Loucy (cell line): ENCODE measurements around the gene LRRC73.
"Not testable (repeated sequence)": the region's sequence is repeated elsewhere in the genome, so short reads cannot be mapped to it uniquely, and the experiment has no call there.

Experiments
- H2AFZ ChIP-seq: fragments of 200-600 bp; sonication (generic); 2 replicates; pipeline ENCODE4 v1.6.0; 2016; ENCODE audit warnings: antibody characterized with exemption, mild to moderate bottlenecking, low read length, moderate library complexity
- H3F3A ChIP-seq: fragments of 200-600 bp; 2 replicates; pipeline ENCODE4 v1.6.0; 2016; ENCODE audit warnings: antibody characterized with exemption, low read depth, mild to moderate bottlenecking
- H3K27me3 ChIP-seq: fragments of 200-600 bp; sonication (generic); 2 replicates; pipeline ENCODE4 v1.6.1; 2014; ENCODE audit warnings: low read length, mild to moderate bottlenecking; ENCODE audit not compliant: insufficient read depth, poor library complexity, severe bottlenecking
- H3K36me3 ChIP-seq: fragments of 200-600 bp; sonication (generic); 2 replicates; pipeline ENCODE4 v1.6.1; 2016; ENCODE audit warnings: low read length; ENCODE audit not compliant: insufficient read depth
- H3K4me1 ChIP-seq: fragments of 200-600 bp; sonication (generic); 2 replicates; pipeline ENCODE4 v1.5.1; 2014; ENCODE audit warnings: low read length, mild to moderate bottlenecking; ENCODE audit not compliant: insufficient read depth, poor library complexity, severe bottlenecking
- H3K4me2 ChIP-seq: fragments of 200-600 bp; sonication (generic); 2 replicates; pipeline ENCODE4 v1.6.0; 2014; ENCODE audit warnings: antibody characterized with exemption, low read length, low read depth, mild to moderate bottlenecking; ENCODE audit not compliant: poor library complexity, severe bottlenecking
- H3K4me3 ChIP-seq: fragments of 200-600 bp; sonication (generic); 2 replicates; pipeline ENCODE4 v1.5.1; 2014; ENCODE audit warnings: low read length, mild to moderate bottlenecking, mixed read lengths; ENCODE audit not compliant: poor library complexity, severe bottlenecking
- H3K79me2 ChIP-seq: fragments of 200-600 bp; sonication (generic); 2 replicates; pipeline ENCODE4 v1.6.1; 2014; ENCODE audit warnings: low read length; ENCODE audit not compliant: insufficient read depth
- H3K9ac ChIP-seq: fragments of 200-600 bp; sonication (generic); 2 replicates; pipeline ENCODE4 v1.6.0; 2014; ENCODE audit warnings: mild to moderate bottlenecking, low read depth, low read length, moderate library complexity; ENCODE audit not compliant: poor library complexity, severe bottlenecking
- H3K9me2 ChIP-seq: fragments of 200-600 bp; sonication (generic); replicated peaks from 2 replicates; pipeline ENCODE4 v1.6.1; 2016; ENCODE audit warnings: low read depth, low read length, mixed read lengths
- H3K9me3 ChIP-seq: fragments of 200-600 bp; sonication (generic); 2 replicates; pipeline ENCODE4 v1.6.1; 2014; ENCODE audit warnings: mild to moderate bottlenecking, antibody characterized with exemption, low read length, low read depth; ENCODE audit not compliant: insufficient read depth
- H4K20me1 ChIP-seq: fragments of 200-600 bp; sonication (generic); 2 replicates; pipeline ENCODE4 v1.6.0; 2014; ENCODE audit warnings: antibody characterized with exemption, low read length, mild to moderate bottlenecking; ENCODE audit not compliant: insufficient read depth, poor library complexity, severe bottlenecking
- EZH2phosphoT487 ChIP-seq: fragments of 200-600 bp; IDR thresholded peaks from 2 replicates; pipeline ENCODE4 v1.6.1; 2018; ENCODE audit warnings: antibody characterized with exemption, mild to moderate bottlenecking, moderate library complexity, borderline replicate concordance
- TF ChIP-seq, protein P1 (sequence below): fragments of 200-600 bp; sonication (generic); conservative IDR thresholded peaks from 2 replicates; pipeline ENCODE4 v1.5.1; 2014; ENCODE audit warnings: mild to moderate bottlenecking, antibody characterized with exemption, low read length

The LRRC73 gene

DNA sequence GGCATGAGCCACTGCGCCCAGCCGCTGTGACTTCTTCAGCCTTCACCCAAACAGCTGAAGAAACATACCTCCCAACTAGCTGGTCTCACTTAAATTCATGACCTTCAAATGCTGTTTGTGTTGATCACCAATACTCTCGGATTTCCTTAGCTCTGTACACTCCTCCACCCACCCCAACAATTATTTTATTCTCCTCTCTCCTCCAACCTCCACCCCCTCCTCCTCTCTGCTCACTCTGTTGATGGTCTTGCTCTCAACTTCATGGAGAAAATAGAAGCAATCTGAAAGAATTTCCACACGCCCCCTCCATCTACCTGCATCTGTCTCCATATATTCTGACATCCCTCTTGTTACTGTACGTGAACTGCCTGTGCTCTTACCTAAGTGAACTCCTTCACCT lies 48.2 kb downstream of the LRRC73 start:
- Histone ChIP-seq H3K36me3 (no peaks in the 10 kb centered on the region), H3K79me2 (no peaks in the 10 kb centered on the region), H3K4me2 (no peak overlapping the region), H2AFZ (no peak overlapping the region), H3K9ac (no peak overlapping the region), H3K4me1 (no peaks in the 10 kb centered on the region), H3K9me3 (no peaks in the 10 kb centered on the region), H3K4me3 (no peak overlapping the region), H3F3A (no peaks in the 10 kb centered on the region), H3K27me3 (no peaks in the 10 kb centered on the region), H3K9me2 (no peaks in the 10 kb centered on the region), H4K20me1 (no peaks in the 10 kb centered on the region)
- TF ChIP-seq EZH2phosphoT487 = no peak
- TF ChIP-seq, protein P1, sequence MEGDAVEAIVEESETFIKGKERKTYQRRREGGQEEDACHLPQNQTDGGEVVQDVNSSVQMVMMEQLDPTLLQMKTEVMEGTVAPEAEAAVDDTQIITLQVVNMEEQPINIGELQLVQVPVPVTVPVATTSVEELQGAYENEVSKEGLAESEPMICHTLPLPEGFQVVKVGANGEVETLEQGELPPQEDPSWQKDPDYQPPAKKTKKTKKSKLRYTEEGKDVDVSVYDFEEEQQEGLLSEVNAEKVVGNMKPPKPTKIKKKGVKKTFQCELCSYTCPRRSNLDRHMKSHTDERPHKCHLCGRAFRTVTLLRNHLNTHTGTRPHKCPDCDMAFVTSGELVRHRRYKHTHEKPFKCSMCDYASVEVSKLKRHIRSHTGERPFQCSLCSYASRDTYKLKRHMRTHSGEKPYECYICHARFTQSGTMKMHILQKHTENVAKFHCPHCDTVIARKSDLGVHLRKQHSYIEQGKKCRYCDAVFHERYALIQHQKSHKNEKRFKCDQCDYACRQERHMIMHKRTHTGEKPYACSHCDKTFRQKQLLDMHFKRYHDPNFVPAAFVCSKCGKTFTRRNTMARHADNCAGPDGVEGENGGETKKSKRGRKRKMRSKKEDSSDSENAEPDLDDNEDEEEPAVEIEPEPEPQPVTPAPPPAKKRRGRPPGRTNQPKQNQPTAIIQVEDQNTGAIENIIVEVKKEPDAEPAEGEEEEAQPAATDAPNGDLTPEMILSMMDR = no peak

GRCh38 chr6:43460032-43460431 lies 50.1 kb downstream of the LRRC73 start:
- H3K4me2 ChIP-seq = no peak overlapping the region
- H4K20me1 ChIP-seq = no peaks in the 10 kb centered on the region
- no peak overlapping the region for H2AFZ ChIP-seq
- H3K79me2 ChIP-seq = no peaks in the 10 kb centered on the region
- no peaks in the 10 kb centered on the region for H3F3A ChIP-seq
- no peaks in the 10 kb centered on the region for H3K9me3 ChIP-seq
- no peak overlapping the region for H3K4me3 ChIP-seq
- H3K27me3 ChIP-seq = no peaks in the 10 kb centered on the region
- H3K4me1 ChIP-seq = no peaks in the 10 kb centered on the region
- H3K9ac ChIP-seq = no peak overlapping the region
- no peaks in the 10 kb centered on the region for H3K9me2 ChIP-seq
- no peak for TF ChIP-seq EZH2phosphoT487
- H3K36me3 ChIP-seq = no peaks in the 10 kb centered on the region

- Histone ChIP-seq H3K9me2 (no peaks in the 10 kb centered on the region), H3K9me3 (no peaks in the 10 kb centered on the region), H2AFZ (no peak overlapping the region), H3K27me3 (no peaks in the 10 kb centered on the region), H3F3A (no peaks in the 10 kb centered on the region), H3K4me1 (no peaks in the 10 kb centered on the region), H3K9ac (no peak overlapping the region), H3K4me2 (no peak overlapping the region), H3K79me2 (no peaks in the 10 kb centered on the region), H3K36me3 (no peaks in the 10 kb centered on the region), H4K20me1 (no peaks in the 10 kb centered on the region), H3K4me3 (no peak overlapping the region)
- TF ChIP-seq, protein P1 = peak; percentile 15; the same call in 1 of the 2 replicates
- no peak for TF ChIP-seq EZH2phosphoT487
Measured at GRCh38 chr6:43459535-43459934, 50.6 kb downstream of the LRRC73 start.

GRCh38 chr6:43458154-43458553 lies 52.0 kb downstream of the LRRC73 start:
- H3K4me3 ChIP-seq, H3K4me2 ChIP-seq, H3K27me3 ChIP-seq, H3K4me1 ChIP-seq, H3F3A ChIP-seq, H2AFZ ChIP-seq, H4K20me1 ChIP-seq, H3K9me2 ChIP-seq, H3K9me3 ChIP-seq, H3K9ac ChIP-seq, H3K36me3 ChIP-seq, H3K79me2 ChIP-seq: not testable (repeated sequence)
